Inferior parietal cortex (tissue), 1 donor: ENCODE data around the gene PPP5C.
"Not testable (repeated sequence)": the region's sequence is repeated elsewhere in the genome, so short reads cannot be mapped to it uniquely, and the experiment has no call there.

Source experiments
- DNase-seq: peaks from one replicate; pipeline ENCODE4 v3.0.0-alpha.2; 2016; ENCODE audit errors: extremely low spot score

The PPP5C gene

GRCh38 chr19:46364359-46364758 lies 17.5 kb downstream of the PPP5C start:
- no peak for DNase-seq

DNA sequence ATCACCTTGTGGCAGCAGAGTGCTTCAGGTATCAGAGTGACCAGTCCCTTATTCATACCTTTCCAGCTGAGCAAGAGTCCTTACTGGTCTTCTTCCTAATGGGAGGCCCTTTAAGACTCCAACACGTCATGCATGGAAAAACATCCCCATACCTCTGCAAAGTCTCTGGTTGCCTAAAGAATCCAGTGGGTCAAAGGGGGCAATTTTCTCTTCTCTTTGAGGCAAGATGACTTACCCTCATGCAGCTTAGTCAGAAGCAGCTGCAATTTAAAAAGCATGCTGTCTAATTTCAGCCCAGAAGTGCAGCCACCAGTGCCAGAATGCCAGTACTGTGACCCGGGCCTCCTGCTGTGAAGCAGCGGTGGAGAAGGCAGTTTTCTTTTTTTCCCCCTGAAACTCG lies 18.7 kb downstream of the PPP5C start:
- no peak for DNase-seq

GRCh38 chr19:46366620-46367292 lies 19.9 kb downstream of the PPP5C start:
- DNase-seq, result no peak

GRCh38 chr19:46367426-46367825 lies 20.5 kb downstream of the PPP5C start:
- no peak for DNase-seq

DNA sequence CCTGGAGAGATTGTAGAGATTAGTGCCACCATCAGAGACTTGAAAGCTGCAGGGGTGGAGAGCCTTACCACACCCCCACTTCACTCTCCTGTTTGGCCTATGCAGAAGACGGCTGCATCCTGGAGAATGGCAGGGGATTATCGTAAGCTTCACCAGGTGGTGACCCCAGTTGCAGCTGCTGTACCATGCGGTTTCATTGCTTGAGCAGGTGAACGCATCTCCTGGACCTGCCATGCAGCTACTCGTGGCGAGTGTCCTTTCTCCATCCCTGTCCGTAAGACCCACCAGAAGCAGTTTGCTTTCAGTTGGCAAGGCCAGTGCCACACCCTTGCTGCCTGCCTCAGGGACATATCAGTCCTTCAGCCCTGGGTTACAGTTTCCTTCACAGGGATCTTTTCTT lies 21.2 kb downstream of the PPP5C start:
- no peak for DNase-seq

DNA sequence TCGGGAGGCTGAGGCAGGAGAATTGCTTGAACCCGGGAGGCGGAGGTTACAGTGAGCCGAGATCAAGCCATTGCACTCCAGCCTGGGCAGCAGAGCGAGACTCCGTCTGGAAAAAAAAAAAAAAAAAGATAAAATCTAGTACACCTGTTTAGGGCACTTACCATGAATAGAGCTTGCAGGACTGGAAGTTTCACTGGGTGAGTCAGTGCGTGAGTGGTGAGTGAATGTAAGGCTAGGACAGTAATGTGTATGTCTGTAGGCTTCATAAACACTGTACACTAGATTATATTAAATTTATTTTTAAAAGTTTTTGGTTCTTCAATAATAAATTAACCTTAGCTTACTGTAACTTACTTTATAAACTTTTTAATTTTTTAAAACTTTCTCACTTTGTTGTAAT lies 22.9 kb downstream of the PPP5C start:
- no peak for DNase-seq

GRCh38 chr19:46371371-46371901 lies 24.5 kb downstream of the PPP5C start:
- no peak for DNase-seq

DNA sequence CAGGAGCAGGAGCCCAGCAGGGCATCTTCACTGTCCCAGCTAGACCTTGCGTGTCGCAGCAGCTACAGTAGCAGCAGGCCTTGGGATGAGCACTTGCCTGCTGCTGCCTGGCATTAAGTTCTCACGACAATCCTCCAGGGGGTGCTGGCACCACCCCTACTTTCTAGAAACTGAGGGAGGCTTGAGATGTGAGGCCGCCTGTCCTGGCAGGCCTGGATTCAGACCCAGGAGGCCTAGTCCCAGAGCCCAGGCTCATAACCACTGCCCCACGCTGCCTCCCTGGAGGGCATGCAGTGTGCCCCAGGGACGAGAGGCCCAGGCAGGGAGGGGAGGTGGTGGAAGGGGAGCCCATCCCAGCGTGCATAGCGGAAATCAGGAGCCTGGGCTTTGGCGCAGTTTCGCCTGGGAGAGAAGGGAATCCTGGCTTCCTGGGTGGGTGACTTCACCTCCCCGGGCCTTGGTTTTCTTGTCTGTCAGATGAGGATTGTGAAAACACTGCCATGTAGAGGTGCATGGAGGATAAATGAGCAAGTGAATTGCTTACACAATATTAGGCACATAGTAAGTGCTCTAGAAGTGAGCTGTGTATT lies 26.1 kb downstream of the PPP5C start:
- DNase-seq, result no peak

DNA sequence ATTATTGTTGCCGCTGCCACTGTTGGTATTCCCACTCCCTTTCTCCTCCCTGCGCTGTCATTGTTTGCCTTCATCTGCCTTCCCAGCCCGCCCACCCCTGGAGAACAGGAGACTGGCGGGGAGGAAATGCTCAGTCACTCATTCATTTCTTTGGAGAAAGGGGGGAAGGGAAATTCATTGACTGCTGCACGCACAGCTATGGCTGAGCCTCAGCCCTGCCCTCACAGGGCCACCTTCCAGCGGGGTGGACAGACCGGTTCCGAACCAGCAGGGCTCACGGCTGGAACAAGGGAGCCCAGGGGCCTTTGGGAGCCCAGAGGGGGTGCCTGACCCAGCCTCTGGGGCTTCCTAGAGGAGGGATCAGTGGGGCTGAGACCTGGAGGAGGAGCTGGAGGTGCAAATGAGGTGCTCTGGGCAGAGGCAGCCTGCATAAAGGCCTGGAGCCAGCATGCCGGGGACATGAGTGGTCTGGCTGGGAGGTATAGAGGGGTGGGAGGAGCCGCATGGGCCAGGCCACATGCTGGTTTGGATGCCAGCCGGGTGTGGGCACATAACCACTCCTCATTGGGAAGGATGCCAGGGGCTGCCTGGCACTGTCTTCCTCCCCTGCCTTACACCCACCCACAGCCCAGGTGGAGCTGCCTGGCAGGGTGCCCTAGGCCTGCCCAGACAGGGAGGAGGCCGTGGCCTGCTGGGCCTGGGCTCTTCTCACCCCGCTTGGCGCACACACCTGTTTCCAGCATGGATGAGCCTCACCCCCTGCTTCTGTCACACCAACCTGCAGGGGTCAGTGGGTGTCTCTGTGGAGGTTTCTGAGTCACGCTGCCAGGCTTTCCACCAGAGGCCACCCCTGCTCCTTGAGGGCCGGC lies 26.8 kb downstream of the PPP5C start:
- DNase-seq, result no peak

DNA sequence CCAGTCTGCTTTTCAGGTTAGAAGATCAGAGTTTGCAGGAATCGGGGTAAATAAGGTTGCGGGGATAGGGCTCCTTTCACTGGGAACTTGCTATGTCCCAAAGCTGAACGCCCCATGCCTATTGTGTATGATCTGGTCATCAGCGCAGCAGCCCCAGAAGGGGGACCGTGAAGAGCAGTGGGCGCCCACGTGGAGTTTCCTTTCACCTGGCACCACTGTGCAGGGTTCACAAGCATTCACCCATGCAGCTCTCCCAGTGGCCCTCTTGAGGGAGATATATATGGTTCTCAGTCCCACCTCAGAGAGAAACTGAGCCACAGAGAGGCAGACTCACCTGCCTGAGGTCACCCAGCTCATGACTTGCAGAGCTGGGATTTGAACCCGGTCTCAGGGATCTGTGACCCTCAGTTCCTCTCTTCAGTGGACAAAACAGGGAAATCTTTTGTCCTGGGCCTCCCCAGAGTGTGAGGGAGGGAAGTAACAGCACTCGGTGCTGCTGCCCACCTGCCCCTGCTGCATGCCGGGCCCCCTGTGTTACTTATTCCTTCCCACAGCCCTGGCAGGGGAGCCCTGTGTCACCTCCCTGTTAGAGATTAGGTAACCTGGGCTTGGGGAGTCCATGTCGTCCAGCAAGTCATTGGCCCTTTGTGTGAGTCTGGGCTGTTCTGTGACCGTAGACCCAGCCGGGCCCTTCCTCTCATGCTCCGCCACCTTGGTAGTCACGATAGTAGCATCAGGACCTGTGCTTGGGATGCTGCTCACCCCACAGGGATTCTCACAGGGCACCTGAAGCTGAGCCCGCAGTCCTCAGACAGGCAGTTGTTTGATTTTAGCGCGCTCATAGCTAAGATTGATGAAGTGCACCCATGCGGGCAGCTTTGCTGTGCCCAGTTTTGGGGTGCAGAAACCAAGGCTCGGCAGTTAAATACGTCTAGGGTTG lies 27.9 kb downstream of the PPP5C start:
- no peak for DNase-seq

DNA sequence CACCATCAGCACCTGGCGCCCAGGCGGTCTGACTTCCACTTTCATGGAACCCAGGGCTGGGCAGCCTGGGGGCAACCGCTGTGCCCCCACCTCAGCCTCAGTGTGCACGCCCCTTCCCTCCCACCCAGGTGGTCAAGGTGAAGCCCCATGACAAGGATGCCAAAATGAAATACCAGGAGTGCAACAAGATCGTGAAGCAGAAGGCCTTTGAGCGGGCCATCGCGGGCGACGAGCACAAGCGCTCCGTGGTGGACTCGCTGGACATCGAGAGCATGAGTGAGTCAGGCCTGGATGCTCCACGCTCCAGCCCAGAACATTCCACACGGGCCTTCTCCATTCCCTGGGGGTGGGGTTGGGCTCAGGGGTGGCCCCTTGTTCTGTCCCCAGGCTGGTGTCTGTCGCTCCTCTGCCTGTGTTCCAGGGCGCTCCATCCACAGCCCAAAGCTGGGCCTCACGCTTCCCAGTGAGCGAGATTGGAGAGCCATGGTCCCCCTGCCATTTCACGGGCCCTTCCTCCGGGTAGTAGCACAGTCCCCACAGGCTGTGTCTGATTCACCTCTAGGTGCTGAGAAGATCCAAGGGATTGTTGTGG lies 28.7 kb downstream of the PPP5C start:
- DNase-seq, result not testable (repeated sequence)

DNA sequence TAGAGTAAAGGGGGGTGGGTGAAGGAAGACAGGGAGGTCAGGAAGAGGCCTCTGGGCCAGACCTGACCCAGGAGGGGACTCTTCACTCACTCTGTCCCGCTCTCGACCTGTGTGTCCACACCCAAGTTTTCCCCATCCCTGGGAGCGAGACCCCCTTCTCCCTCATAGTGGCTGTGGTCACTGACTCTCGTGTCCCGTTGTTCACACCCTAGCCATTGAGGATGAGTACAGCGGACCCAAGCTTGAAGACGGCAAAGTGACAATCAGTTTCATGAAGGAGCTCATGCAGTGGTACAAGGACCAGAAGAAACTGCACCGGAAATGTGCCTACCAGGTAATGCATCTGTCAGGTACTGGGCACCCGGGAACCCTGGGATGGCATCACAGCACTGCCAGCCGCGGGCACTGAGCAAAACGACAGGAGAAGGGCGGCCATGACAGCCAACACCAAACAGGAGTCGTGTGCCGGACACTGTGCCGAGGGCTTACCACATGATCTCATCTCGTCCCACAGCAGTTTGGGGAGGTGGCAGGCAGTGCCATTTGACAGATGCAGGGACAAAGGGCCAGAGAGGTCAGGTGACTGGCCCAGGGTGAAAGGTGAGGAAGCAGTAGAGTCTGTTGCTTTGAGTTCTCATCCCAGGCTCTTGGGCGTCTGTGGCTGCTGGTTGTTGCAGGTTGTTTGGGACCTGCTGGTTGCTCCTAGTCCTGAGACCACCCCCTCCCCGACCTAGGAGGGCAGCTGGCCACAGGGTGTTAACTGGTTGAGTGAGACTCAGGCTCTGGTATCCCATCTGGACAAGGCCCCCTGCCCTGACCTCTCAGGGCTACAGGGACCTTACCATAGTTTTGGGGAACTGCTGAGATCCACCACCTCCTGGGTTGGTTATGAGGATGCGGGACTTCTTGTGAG lies 29.6 kb downstream of the PPP5C start:
- DNase-seq, result no peak

GRCh38 chr19:46378268-46378667 lies 31.4 kb downstream of the PPP5C start:
- no peak for DNase-seq

DNA sequence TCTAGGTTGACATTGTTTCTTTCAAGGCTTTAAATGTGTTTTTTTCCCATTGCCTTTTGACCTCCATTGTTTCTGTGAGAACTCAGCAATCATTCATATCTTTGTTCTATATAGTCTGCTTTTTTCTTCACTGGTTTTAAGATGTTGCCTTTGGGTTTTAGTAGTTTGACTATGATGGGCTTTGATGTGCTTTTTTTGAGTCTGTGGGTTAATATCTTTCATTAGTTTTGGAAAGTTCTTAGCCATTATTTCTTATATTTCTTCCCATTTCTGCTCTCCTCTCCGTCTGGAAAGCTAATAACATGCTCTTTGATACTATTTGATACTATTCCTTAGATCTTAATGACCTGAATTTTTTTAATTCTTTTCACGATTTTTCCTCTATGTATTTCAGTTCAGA lies 33.8 kb downstream of the PPP5C start:
- no peak for DNase-seq

DNA sequence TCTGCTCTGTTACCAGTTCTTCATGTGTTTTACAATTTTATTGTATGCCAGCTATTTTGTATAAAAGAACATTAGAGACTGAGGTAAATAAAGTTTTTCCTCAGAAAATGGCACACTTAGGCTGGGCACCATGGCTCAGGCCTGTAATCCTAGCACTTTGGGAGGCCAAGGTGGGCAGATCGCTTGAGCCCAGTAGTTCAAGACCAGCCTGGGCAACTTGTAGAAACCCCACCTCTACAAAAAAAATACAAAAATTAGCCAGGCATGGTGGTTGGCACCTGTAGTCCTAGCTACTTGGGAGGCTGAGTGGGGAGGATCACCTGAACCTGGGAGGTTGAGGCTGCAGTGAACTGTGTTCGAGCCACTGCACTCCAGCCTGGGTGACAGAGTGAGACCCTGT lies 34.5 kb downstream of the PPP5C start:
- DNase-seq, result no peak

GRCh38 chr19:46381756-46382345 lies 35.0 kb downstream of the PPP5C start:
- no peak for DNase-seq

DNA sequence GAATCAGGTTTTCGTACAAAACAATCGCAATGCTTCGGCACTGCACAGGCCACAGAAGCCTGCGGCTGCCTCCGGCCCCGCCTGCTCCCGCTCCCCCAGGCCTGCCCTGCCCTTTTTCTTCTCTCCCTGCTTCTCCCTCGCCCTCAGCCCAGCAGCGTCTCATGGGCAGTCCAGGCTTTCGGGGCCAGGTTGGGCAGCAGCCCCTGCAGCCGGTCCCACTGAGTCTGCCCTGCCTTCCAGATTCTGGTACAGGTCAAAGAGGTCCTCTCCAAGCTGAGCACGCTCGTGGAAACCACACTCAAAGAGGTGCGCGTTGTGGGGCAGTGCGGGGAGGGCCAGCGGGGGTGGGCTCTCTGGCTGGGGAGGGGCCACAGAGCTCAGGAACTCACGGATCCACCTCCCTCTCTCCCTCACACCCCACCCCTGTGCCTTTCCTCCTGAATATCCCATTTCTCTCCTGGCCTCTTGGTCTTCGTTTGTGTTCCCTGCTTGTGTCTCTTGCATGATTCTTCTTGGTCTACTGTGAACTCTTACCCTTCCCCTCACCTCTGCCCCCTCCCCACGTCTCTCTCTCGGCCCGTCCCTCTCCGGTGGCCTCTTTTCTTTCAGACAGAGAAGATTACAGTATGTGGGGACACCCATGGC lies 36.4 kb downstream of the PPP5C start:
- no peak for DNase-seq

DNA sequence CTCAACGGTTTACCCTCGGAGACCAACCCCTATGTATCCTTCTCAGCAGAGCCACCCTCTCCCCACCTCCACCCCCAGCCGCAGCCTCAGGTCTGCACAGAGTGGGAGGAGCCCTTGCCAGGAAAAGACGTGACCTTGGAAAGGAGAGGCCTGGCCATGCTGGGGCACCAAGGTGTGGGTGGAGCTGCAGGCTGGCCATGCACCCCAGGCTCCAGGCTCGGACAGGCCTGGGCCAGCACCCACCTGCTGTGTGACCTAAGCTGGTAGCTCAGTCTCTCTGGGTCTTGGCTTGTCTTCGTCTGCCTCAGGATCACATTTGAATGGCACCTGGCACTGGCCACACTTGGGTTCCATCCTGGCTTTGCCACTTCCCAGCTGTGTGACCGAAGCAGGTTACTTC lies 37.0 kb downstream of the PPP5C start:
- DNase-seq, result no peak

GRCh38 chr19:46384396-46384795 lies 37.5 kb downstream of the PPP5C start:
- DNase-seq, result no peak
